Body of pancreas (tissue), 4 donors: ENCODE data around the gene THSD4.

ENCODE experiments used
- CTCF ChIP-seq, 7 experiments: fragments of 450-650 bp in 4 of 7; fragments of 200-600 bp in 3 of 7; sonication (generic) in 3 of 7; IDR thresholded peaks; one replicate each; pipeline ENCODE4 v1.5.1; 2016 to 2019; ENCODE audit warnings: antibody characterized with exemption in 7 of 7
- POLR2A ChIP-seq, 3 donors: fragments of 450-650 bp; IDR thresholded peaks; one replicate each; pipeline ENCODE4 v1.6.1; 2016; ENCODE audit warnings: antibody characterized with exemption in 3 of 3, mild to moderate bottlenecking in 2 of 3

GRCh38 chr15:71454462-71454996, 339.3 kb downstream of the THSD4 start:
- TF ChIP-seq CTCF (IDR thresholded peaks at IDR 0.05), result no peak
- TF ChIP-seq POLR2A (IDR thresholded peaks at IDR 0.05), result no peak
